K562 (cell line): Measurements from ENCODE around the gene SLC48A1. TPM values are rescaled to one million over a fixed set of nuclear protein-coding genes. Genes with fewer than 3 reads are reported as not detected.

Experiments
- ATF7 ChIP-seq: fragments of 450-650 bp; IDR thresholded peaks from 2 replicates; pipeline ENCODE4 v1.7.1; 2014; ENCODE audit warnings: mild to moderate bottlenecking, moderate library complexity
- CTBP1 ChIP-seq: fragments of 450-650 bp; IDR thresholded peaks from 2 replicates; pipeline ENCODE4 v1.6.1; 2016; ENCODE audit warnings: borderline replicate concordance
- FOS ChIP-seq: IDR thresholded peaks from 3 replicates; pipeline ENCODE4 v1.6.1; 2011; ENCODE audit not compliant: insufficient read length; ENCODE audit errors: extremely low read depth
- FOSL1 ChIP-seq: fragments of 200-800 bp; sonication (Bioruptor generic); conservative IDR thresholded peaks from 2 replicates; pipeline ENCODE4 v1.6.1; 2016; ENCODE audit warnings: missing genetic modification characterization, missing compliant biosample characterization
- FOXK2 ChIP-seq, 2 experiments: fragments of 450-650 bp; IDR thresholded peaks in 1 of 2; conservative IDR thresholded peaks in 1 of 2; 2 replicates each; pipeline ENCODE4 v1.6.1; 2016; ENCODE audit warnings: low read depth in 2 of 2, mild to moderate bottlenecking in 1 of 2
- JUND ChIP-seq, 2 experiments: IDR thresholded peaks; 2 replicates in 1 of 2; 3 replicates in 1 of 2; pipeline ENCODE4 v1.6.1; 2011; ENCODE audit warnings: borderline replicate concordance in 2 of 2, low read depth in 2 of 2, low read length in 2 of 2, improper control_type of control experiment in 1 of 2, missing biosample characterization in 1 of 2, missing genetic modification characterization in 1 of 2, missing genetic modification reagents in 1 of 2
- MYNN ChIP-seq, 2 experiments: sonication (generic); formaldehyde crosslinking in 1 of 2; IDR thresholded peaks; 2 replicates each; pipeline versions ENCODE4 v1.5.0 to v1.6.1; 2016 to 2020; ENCODE audit warnings: antibody characterized with exemption in 1 of 2, missing genetic modification reagents in 1 of 2
- NCOR1 ChIP-seq: fragments of 450-650 bp; IDR thresholded peaks from 2 replicates; pipeline ENCODE4 v1.6.1; 2016; ENCODE audit warnings: mild to moderate bottlenecking, moderate library complexity
- NFE2 ChIP-seq: IDR thresholded peaks from 2 replicates; pipeline ENCODE4 v1.6.1; 2014; ENCODE audit warnings: antibody characterized with exemption, low read depth
- NR2C2 ChIP-seq, 2 experiments: fragments of 200-800 bp in 1 of 2; sonication (Bioruptor generic) in 1 of 2; sonication (generic) in 1 of 2; formaldehyde crosslinking in 1 of 2; IDR thresholded peaks; 2 replicates each; pipeline versions ENCODE4 v1.6.1 to v1.8.0; 2016 to 2022; ENCODE audit warnings: mild to moderate bottlenecking in 1 of 2, missing compliant biosample characterization in 1 of 2, missing genetic modification characterization in 1 of 2, missing genetic modification reagents in 1 of 2
- POLR2G ChIP-seq: fragments of 200-400 bp; formaldehyde crosslinking; IDR thresholded peaks from 2 replicates; pipeline ENCODE4 v1.6.1; 2017; ENCODE audit warnings: low read depth, mild to moderate bottlenecking, antibody characterized with exemption, low read length, moderate library complexity
- RB1 ChIP-seq: fragments of 450-650 bp; IDR thresholded peaks from 2 replicates; pipeline ENCODE4 v1.6.1; 2017; ENCODE audit warnings: low read depth, mild to moderate bottlenecking
- RBFOX2 ChIP-seq: fragments of 200-400 bp; formaldehyde crosslinking; IDR thresholded peaks from 2 replicates; pipeline ENCODE4 v1.6.1; 2017; ENCODE audit warnings: low read depth, mild to moderate bottlenecking, low read length, moderate library complexity
- RBM39 ChIP-seq: fragments of 200-400 bp; formaldehyde crosslinking; optimal IDR thresholded peaks from 2 replicates; pipeline ENCODE3; 2018; ENCODE audit warnings: low read depth, low read length
- RNF2 ChIP-seq: sonication (generic); IDR thresholded peaks from 2 replicates; pipeline ENCODE4 v1.6.1; 2016
- SIX5 ChIP-seq, 2 experiments: IDR thresholded peaks; 2 replicates each; pipeline ENCODE4 v1.6.1; 2011; ENCODE audit warnings: low read length in 2 of 2, borderline replicate concordance in 1 of 2, low read depth in 1 of 2, mild to moderate bottlenecking in 1 of 2, moderate library complexity in 1 of 2; ENCODE audit not compliant: insufficient read depth in 1 of 2
- SOX6 ChIP-seq: fragments of 450-650 bp; IDR thresholded peaks from 2 replicates; pipeline ENCODE4 v1.6.1; 2014; ENCODE audit warnings: mild to moderate bottlenecking
- YY1 ChIP-seq, 3 experiments: IDR thresholded peaks; 2 replicates each; pipeline ENCODE4 v1.6.1; 2011; ENCODE audit warnings: low read length in 2 of 3, mild to moderate bottlenecking in 2 of 3, moderate library complexity in 2 of 3, borderline replicate concordance in 1 of 3, control low read depth in 1 of 3, low read depth in 1 of 3; ENCODE audit not compliant: insufficient read depth in 3 of 3, insufficient replicate concordance in 2 of 3, control insufficient read depth in 1 of 3, insufficient read length in 1 of 3; ENCODE audit errors: extremely low read depth in 1 of 3
- ZNF41 ChIP-seq: fragments of 250-450 bp; sonication (Bioruptor Pico); conservative IDR thresholded peaks from 2 replicates; pipeline ENCODE4 v1.4.0; 2020; ENCODE audit warnings: mild to moderate bottlenecking
- ZNF764 ChIP-seq: fragments of 250-450 bp; sonication (Bioruptor Pico); IDR thresholded peaks from 2 replicates; pipeline ENCODE4 v1.4.0; 2020; ENCODE audit warnings: low read depth, mild to moderate bottlenecking, moderate library complexity
- polyA plus RNA-seq, 8 experiments: library from polyadenylated mRNA; depleted of rRNA in 4 of 8; stranded (reverse) in 5 of 8; unstranded in 3 of 8; fragments of >200 nt; fragmentation: Nextera tagmentation in 2 of 8; fragmentation: Illumina TruSeq in 1 of 8; extraction: Ambion mirVana in 2 of 8; extraction: Trizol in 1 of 8; gene quantifications; 2 replicates each; pipeline versions ENCODE4 v1.2.1 to v1.2.3, GENCODE V29; 2011 to 2014; ENCODE audit warnings: inconsistent platforms in 1 of 8, missing spikeins in 1 of 8
- total RNA-seq, 7 experiments: library from RNA; depleted of rRNA in 6 of 7; stranded (reverse); fragments of >200 nt in 6 of 7; fragmentation: Illumina TruSeq in 2 of 7; extraction: Trizol in 2 of 7; gene quantifications; 2 replicates each; pipeline versions ENCODE4 v1.2.1 to v1.2.3, GENCODE V29; 2011 to 2021; ENCODE audit warnings: low replicate concordance in 1 of 7
- TF ChIP-seq, protein P1 (sequence below), 2 experiments: fragments of 450-650 bp; conservative IDR thresholded peaks; 2 replicates each; pipeline ENCODE4 v1.6.1; 2017; ENCODE audit warnings: mild to moderate bottlenecking in 2 of 2, moderate library complexity in 2 of 2
- TF ChIP-seq, protein P2 (sequence below): sonication (generic); formaldehyde crosslinking; IDR thresholded peaks from 2 replicates; pipeline ENCODE4 v1.8.0; 2022; ENCODE audit warnings: missing genetic modification reagents, mild to moderate bottlenecking, borderline replicate concordance

SLC48A1 gene
- total and polyA plus RNA-seq, 9 of the 15 experiments (the other 6 are each of a cell fraction or from before 2014, with no cell fraction given), result 10.7 to 37.5 (median 18.7) TPM

DNA sequence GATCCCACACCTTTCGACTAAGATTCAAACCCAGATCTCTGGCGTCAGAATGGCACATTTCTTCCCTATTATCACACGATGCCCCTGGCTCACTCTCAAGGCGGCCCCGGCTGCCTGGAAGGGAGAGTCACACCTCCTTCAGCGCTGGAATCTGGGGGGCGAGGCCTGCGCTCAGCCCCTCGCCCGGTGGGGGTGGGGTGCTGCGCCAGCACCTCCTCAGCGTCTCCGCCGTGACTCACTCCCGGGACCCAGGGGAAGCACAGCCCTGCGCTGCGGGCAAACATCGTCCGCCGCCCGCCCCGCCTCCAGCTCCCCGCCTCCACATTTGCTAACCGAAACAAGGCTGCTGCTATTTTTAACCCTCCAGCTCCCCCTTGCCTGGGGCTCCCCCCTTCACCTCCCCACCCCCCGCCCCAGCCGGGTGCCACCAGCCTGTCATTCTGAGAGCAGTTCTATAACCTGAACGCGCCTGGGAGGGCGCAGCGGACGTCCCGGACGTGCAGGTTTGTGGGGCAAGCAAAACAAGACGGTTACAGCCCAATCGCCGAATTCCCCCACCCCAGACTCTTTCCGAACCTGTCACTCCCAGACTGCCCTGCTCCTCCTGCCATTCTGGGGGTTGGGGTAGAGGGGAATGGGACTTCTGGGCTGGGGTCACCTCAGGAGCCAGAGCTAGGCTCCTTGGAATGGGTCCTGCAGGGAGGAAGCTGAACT lies 39.9 kb downstream of the SLC48A1 start (continued):
- TF ChIP-seq SOX6 (peak; percentile 22; the same call in 1 of the 2 replicates), NCOR1 (peak; percentile 85), ZNF764 (CRISPR knock-in tag) (no peak), POLR2G (peak; percentile 75), YY1 (IDR thresholded peaks at IDR 0.05; ENCODE audit: borderline replicate concordance in 1 of 3, control insufficient read depth in 1 of 3, extremely low read depth in 1 of 3, insufficient read depth in 3 of 3, insufficient read length in 1 of 3, insufficient replicate concordance in 2 of 3, low read depth in 1 of 3, low read length in 2 of 3) (peak in 1 of 3 experiments; percentile 21), NFE2 (0 out of 2 replicates have a peak, but pooled peaks have one; percentile 27), CTBP1 (peak; percentile 77), RB1 (0 out of 2 replicates have a peak, but pooled peaks have one; percentile 9), FOSL1 (tag) (peak; percentile 91), RNF2 (peak; percentile 85; the same call in 1 of the 2 replicates), FOS (peak; percentile 33), FOXK2 (conservative IDR thresholded peaks at IDR 0.05 in 1 of 2, IDR thresholded peaks at IDR 0.05 in 1 of 2; ENCODE audit: low read depth in 2 of 2) (peak; percentile 21 to 40; a peak in 1 of 4 replicates), MYNN (IDR thresholded peaks at IDR 0.05) (peak; percentile 56; the same call in 1 of the 2 replicates), MYNN (CRISPR knock-in tag; IDR thresholded peaks at IDR 0.05) (no peak), RBFOX2 (peak; percentile 70), SIX5 (IDR thresholded peaks at IDR 0.05; ENCODE audit: borderline replicate concordance in 1 of 2, insufficient read depth in 1 of 2, low read depth in 1 of 2, low read length in 2 of 2) (no peak), ATF7 (peak; percentile 40; the same call in 1 of the 2 replicates), ZNF41 (CRISPR knock-in tag) (0 out of 2 replicates have a peak, but pooled peaks have one; percentile 21), NR2C2 (CRISPR knock-in tag; IDR thresholded peaks at IDR 0.05) (no peak), NR2C2 (tag; IDR thresholded peaks at IDR 0.05) (peak; percentile 52; the same call in 1 of the 2 replicates), JUND (IDR thresholded peaks at IDR 0.05; ENCODE audit: borderline replicate concordance, low read depth, low read length) (peak; percentile 93), JUND (tag; IDR thresholded peaks at IDR 0.05; ENCODE audit: borderline replicate concordance, low read depth, low read length) (peak; percentile 88; the same call in 2 of the 3 replicates), RBM39 (no peak)
- TF ChIP-seq, protein P1, sequence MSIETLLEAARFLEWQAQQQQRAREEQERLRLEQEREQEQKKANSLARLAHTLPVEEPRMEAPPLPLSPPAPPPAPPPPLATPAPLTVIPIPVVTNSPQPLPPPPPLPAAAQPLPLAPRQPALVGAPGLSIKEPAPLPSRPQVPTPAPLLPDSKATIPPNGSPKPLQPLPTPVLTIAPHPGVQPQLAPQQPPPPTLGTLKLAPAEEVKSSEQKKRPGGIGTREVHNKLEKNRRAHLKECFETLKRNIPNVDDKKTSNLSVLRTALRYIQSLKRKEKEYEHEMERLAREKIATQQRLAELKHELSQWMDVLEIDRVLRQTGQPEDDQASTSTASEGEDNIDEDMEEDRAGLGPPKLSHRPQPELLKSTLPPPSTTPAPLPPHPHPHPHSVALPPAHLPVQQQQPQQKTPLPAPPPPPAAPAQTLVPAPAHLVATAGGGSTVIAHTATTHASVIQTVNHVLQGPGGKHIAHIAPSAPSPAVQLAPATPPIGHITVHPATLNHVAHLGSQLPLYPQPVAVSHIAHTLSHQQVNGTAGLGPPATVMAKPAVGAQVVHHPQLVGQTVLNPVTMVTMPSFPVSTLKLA (conservative IDR thresholded peaks at IDR 0.05), result peak; percentile 54 to 61; a peak in 3 of 4 replicates
- TF ChIP-seq, protein P2, sequence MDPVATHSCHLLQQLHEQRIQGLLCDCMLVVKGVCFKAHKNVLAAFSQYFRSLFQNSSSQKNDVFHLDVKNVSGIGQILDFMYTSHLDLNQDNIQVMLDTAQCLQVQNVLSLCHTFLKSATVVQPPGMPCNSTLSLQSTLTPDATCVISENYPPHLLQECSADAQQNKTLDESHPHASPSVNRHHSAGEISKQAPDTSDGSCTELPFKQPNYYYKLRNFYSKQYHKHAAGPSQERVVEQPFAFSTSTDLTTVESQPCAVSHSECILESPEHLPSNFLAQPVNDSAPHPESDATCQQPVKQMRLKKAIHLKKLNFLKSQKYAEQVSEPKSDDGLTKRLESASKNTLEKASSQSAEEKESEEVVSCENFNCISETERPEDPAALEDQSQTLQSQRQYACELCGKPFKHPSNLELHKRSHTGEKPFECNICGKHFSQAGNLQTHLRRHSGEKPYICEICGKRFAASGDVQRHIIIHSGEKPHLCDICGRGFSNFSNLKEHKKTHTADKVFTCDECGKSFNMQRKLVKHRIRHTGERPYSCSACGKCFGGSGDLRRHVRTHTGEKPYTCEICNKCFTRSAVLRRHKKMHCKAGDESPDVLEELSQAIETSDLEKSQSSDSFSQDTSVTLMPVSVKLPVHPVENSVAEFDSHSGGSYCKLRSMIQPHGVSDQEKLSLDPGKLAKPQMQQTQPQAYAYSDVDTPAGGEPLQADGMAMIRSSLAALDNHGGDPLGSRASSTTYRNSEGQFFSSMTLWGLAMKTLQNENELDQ (CRISPR knock-in tag), result no peak
